GM12892 (cell line): ENCODE measurements around the gene PRKCQ.

Source experiments
- POLR2A ChIP-seq: IDR thresholded peaks from 2 replicates; pipeline ENCODE4 v1.6.1; 2011; ENCODE audit warnings: low read depth, low read length, control low read depth
- POLR2AphosphoS5 ChIP-seq: IDR thresholded peaks from 2 replicates; pipeline ENCODE4 v1.6.1; 2011; ENCODE audit warnings: low read depth, low read length, control low read depth

DNA sequence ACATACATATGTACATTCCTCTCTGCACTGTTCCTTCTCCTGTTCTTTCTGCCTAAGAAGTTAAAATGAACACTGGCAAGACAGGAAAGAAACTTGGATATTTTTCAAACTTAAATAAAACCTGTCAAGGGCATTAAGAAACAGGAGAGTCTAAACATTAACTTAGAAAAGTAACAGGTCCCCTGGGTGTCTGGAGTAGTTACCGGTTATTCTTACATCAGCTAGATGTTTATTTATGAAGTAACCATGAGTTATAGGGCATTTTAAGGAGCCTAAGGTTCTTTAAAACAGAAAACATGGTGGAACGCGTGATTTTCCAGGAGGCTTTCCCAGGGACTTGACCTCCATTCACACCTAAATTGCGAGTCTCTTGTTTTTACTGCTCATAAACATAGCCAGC lies 148.2 kb downstream of the PRKCQ start:
- TF ChIP-seq POLR2A (no peak), POLR2AphosphoS5 (no peak)
